ENCODE results near the gene PALD1. TPM values are rescaled to one million over a fixed set of nuclear protein-coding genes. Genes with fewer than 3 reads are reported as not detected.
A peak's percentile ranks its signal among the peaks of the same experiment; 100 is the strongest.

The PALD1 gene
- total RNA-seq, 4 donors from 2014 or later: 1.4 to 5.2 (median 4.0) TPM

DNA sequence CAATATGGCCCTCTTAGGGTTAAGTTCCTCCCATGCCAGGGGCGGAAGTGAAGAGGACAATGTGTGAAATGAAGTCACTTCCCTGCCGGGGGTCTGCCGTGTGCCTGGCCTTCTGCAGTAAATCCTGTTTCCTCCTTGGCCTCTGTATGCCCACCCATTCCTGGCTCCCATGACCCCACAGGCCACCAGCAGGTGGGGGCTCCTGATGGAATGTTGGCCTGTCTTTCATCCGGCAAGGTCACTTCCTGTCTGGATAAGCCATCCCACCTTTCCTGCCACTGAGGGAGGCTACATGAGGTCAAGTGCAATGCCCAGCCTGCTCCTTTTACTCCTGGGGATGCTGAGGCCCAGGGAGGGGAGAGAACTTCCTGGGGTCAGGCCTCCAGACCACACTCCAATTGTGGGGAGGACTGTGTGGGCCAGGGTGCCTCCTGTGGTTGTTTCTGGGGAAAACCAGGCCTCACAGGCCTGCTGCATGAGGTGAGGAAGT is 22.3 kb downstream of the PALD1 start:
- Histone ChIP-seq H3K4me1 (peaks cover 0 to 23% (median 0%) of the 10 kb centered on the region in 4 donors), H3K9me3 (no peaks in the 10 kb centered on the region), H3K36me3 (no peaks in the 10 kb centered on the region), H3K4me3 (no peak overlapping the region), H3K27ac (peak overlapping the region in 3 of 4 donors; percentile 9 to 46 (median 26)), H3K27me3 (no peaks in the 10 kb centered on the region)
- DNase-seq: no peak
- 75 to 80% methylated on average over 1 to 4 of the region's 4 CpGs for WGBS, 2 donors (ENCODE audit: low coverage in 1 of 2)
- TF ChIP-seq POLR2A (IDR thresholded peaks at IDR 0.05): no peak
- TF ChIP-seq POLR2AphosphoS5 (IDR thresholded peaks at IDR 0.05): peak in 2 of 3 donors; percentile 12 to 26
- intact Hi-C loops (cut with DNase I; ENCODE audit: low total_unique reads) (no loop called here), in situ Hi-C loops (cut with MboI; ENCODE audit: low pct_ligation_motif_present in 1 of 4, low pct_unique_long_range_greater_than_20kb in 1 of 4, low sequenced_read_pairs in 3 of 4) (no loop called here)

- no peak for DNase-seq
- H3K27ac ChIP-seq: no peak overlapping the region
- no peak for TF ChIP-seq POLR2A (IDR thresholded peaks at IDR 0.05)
- TF ChIP-seq CTCF (IDR thresholded peaks at IDR 0.05): no peak
- no peak for TF ChIP-seq POLR2AphosphoS5 (IDR thresholded peaks at IDR 0.05)
- TF ChIP-seq EP300 (IDR thresholded peaks at IDR 0.05; ENCODE audit: low read depth): no peak
- no peaks in the 10 kb centered on the region for H3K9me3 ChIP-seq
- in situ Hi-C loops (cut with MboI; ENCODE audit: low pct_ligation_motif_present in 1 of 4, low pct_unique_long_range_greater_than_20kb in 1 of 4, low sequenced_read_pairs in 3 of 4) (no loop called here), intact Hi-C loops (cut with DNase I; ENCODE audit: low total_unique reads) (no loop called here)
- no peaks in the 10 kb centered on the region for H3K36me3 ChIP-seq
- peaks cover 0 to 23% (median 0%) of the 10 kb centered on the region in 4 donors for H3K4me1 ChIP-seq
- WGBS, 2 donors (ENCODE audit: low coverage in 1 of 2): 92 to 100% methylated on average over 3 of the region's 3 CpGs
- no peak overlapping the region for H3K4me3 ChIP-seq
- no peaks in the 10 kb centered on the region for H3K27me3 ChIP-seq
Measured at GRCh38 chr10:70502406-70502805, 23.8 kb downstream of the PALD1 start.

GRCh38 chr10:70503776-70504175 is 25.2 kb downstream of the PALD1 start:
- 67 to 70% methylated on average over 3 to 7 of the region's 7 CpGs for WGBS, 2 donors (ENCODE audit: low coverage in 1 of 2)
- Histone ChIP-seq H3K4me3 (no peak overlapping the region), H3K27ac (no peak overlapping the region), H3K27me3 (no peaks in the 10 kb centered on the region), H3K4me1 (peaks cover 0 to 33% (median 2%) of the 10 kb centered on the region in 4 donors), H3K36me3 (no peaks in the 10 kb centered on the region), H3K9me3 (no peaks in the 10 kb centered on the region)
- TF ChIP-seq POLR2A (IDR thresholded peaks at IDR 0.05): no peak
- TF ChIP-seq POLR2AphosphoS5 (IDR thresholded peaks at IDR 0.05): no peak
- no peak for TF ChIP-seq CTCF (IDR thresholded peaks at IDR 0.05)
- TF ChIP-seq EP300 (IDR thresholded peaks at IDR 0.05; ENCODE audit: low read depth): no peak
- intact Hi-C loops (cut with DNase I; ENCODE audit: low total_unique reads) (no loop called here), in situ Hi-C loops (cut with MboI; ENCODE audit: low pct_ligation_motif_present in 1 of 4, low pct_unique_long_range_greater_than_20kb in 1 of 4, low sequenced_read_pairs in 3 of 4) (no loop called here)
- no peak for DNase-seq

DNA sequence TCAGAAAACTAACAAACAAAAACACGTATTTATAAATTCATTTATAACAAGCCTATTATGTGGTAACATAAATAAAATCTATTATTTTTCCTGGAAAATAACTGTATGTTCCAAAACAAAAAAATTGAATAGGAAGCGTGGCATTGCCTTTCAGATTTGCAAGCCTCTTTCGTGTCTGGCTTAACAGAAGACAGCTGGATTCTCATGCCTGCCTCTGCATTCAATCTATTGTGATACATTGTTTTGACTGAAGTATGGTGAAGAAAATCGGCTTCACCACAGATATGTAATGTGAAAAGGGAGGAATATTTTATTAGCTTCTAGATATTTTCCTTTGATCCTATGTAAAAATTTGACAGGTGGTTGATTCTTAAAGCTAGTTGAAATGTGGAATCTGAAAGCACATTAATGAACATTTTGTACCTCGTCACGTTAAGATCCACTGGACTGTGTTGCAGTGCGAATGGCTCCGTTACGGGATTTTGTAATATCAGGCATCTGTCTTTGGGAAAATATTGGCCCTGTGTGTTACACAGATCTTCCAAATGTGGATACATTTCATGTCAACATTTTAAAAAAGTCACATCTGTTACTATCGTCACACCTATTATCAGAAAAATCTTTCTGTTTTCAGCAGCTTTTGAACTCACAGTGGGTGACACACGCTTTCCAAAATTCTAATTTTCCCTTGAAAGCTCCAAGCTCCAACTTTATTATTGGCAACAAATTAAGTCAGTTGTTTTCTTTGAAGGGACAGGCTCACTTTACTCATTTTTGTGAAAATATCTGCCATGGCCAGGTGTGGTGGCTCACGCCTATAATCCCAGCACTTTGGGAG is 26.2 kb downstream of the PALD1 start:
- no peaks in the 10 kb centered on the region for H3K36me3 ChIP-seq
- H3K4me1 ChIP-seq: peaks cover 9 to 35% (median 12%) of the 10 kb centered on the region in 4 donors
- in situ Hi-C loops (cut with MboI; ENCODE audit: low pct_ligation_motif_present in 1 of 4, low pct_unique_long_range_greater_than_20kb in 1 of 4, low sequenced_read_pairs in 3 of 4): no loop called here
- no peak for DNase-seq
- H3K27ac ChIP-seq: no peak overlapping the region
- no peak overlapping the region for H3K4me3 ChIP-seq
- intact Hi-C loops (cut with DNase I; ENCODE audit: low total_unique reads): no loop called here
- TF ChIP-seq EP300 (IDR thresholded peaks at IDR 0.05; ENCODE audit: low read depth) (no peak), POLR2A (IDR thresholded peaks at IDR 0.05) (no peak), POLR2AphosphoS5 (IDR thresholded peaks at IDR 0.05) (no peak), CTCF (IDR thresholded peaks at IDR 0.05) (no peak)
- H3K9me3 ChIP-seq: no peaks in the 10 kb centered on the region
- H3K27me3 ChIP-seq: no peaks in the 10 kb centered on the region
- WGBS, 2 donors (ENCODE audit: low coverage in 1 of 2): 85 to 86% methylated on average over 11 to 12 of the region's 12 CpGs
